Measurements from ENCODE around the gene PABPN1L. TPM values are rescaled to one million over a fixed set of nuclear protein-coding genes. Genes with fewer than 3 reads are reported as not detected.

PABPN1L gene
- total and polyA plus RNA-seq, 2 of the 13 experiments (the other 11 are each of a cell fraction or from before 2014, with no cell fraction given) = not detected

DNA sequence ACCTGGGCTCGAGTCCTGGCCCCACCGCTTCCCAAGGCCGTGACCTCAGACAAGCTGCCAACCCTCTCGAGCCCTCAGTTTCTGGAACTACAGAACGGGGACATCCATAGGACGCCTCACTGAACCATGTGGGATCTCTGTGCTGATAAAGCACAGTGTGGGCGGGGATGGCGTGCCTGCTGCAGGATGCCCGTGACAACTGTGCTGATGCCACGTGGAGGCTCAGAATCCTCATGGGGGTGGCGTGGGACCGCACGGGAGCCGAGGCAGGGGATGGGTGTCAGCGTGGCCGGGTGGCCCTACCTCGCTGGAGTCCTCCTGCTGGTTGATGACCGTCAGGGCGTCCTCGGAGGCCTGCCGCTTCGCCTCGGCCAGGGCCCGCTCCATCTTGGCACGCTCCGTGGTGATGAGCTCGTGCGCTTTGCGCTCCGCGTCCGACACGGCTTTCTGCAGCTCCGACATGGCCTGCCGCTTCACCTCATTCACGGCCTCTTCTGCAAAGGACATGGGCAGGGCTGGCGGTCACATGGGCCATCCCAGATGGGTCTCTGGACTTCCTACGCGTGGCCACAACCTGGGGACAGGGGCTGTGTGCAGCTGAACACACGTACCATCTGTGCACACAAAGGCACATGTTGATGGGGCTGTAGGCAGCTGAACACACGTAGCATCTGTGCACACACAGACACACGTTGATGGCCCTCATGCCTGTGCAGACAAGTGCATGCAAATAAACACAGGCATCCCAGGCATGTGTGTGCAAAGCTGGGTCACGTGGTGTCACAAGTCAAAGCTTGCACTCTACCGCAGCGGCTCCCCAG lies 12.7 kb upstream of the PABPN1L start (continued):
- TF ChIP-seq, protein P1, sequence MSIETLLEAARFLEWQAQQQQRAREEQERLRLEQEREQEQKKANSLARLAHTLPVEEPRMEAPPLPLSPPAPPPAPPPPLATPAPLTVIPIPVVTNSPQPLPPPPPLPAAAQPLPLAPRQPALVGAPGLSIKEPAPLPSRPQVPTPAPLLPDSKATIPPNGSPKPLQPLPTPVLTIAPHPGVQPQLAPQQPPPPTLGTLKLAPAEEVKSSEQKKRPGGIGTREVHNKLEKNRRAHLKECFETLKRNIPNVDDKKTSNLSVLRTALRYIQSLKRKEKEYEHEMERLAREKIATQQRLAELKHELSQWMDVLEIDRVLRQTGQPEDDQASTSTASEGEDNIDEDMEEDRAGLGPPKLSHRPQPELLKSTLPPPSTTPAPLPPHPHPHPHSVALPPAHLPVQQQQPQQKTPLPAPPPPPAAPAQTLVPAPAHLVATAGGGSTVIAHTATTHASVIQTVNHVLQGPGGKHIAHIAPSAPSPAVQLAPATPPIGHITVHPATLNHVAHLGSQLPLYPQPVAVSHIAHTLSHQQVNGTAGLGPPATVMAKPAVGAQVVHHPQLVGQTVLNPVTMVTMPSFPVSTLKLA (IDR thresholded peaks at IDR 0.05) = peak; percentile 97

DNA sequence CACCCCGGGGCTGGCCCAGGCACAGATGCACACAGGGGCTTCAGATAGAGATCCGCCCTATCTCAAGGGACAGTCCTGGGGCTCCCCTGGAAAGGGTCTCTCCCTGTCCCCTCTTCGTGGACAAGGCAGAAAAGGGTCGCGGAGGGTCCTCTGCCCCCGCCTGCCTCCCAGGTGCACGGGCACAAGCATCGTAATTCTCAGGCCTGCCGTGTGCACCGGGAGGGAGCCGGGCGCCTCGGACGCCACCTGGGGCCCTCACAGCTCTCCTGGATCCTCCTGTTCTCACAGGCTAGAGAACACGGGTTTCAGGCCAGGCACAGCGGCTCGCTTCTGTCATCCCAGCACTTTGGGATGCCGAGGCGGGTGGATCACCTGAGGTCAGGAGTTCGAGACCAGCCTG lies 11.9 kb upstream of the PABPN1L start:
- Histone ChIP-seq H3K9ac (ENCODE audit: insufficient read depth, low read depth, low read length) (no peak overlapping the region), H4K20me1 (ENCODE audit: insufficient read depth, low read length) (peaks cover 7% of the 10 kb centered on the region; the same call in 1 of the 2 replicates), H3K27me3 (ENCODE audit: control insufficient read depth in 1 of 2, insufficient read depth in 2 of 2, low read length in 2 of 2) (peaks cover 42 to 96% of the 10 kb centered on the region in 2 experiments), H3K4me3 (replicated peaks in 1 of 3; ENCODE audit: insufficient read depth in 1 of 3, low read depth in 2 of 3, low read length in 3 of 3) (no peak overlapping the region), H3K4me1 (ENCODE audit: insufficient read depth, low read length) (peaks cover 24% of the 10 kb centered on the region), H3K9me3 (ENCODE audit: low read length) (no peaks in the 10 kb centered on the region), H3K27ac (ENCODE audit: extremely low read length, insufficient read depth, low read length) (no peak overlapping the region), H2AFZ (ENCODE audit: low read length) (no peak overlapping the region), H3K36me3 (replicated peaks in 1 of 2; ENCODE audit: control insufficient read depth in 1 of 2, insufficient read depth in 2 of 2, low read length in 2 of 2) (no peaks in the 10 kb centered on the region), H3K79me2 (ENCODE audit: insufficient read depth, low read length) (no peaks in the 10 kb centered on the region), H3K4me2 (ENCODE audit: low read depth, low read length) (no peak overlapping the region)
- no peak for ATAC-seq
- no TSS peak for BruUV-seq (replicated peaks)
- DNase-seq (ENCODE audit: low spot score) = no peak
- ChIA-PET CTCF (ENCODE audit: low intra/inter-chr PET ratio, low total read pairs) (no interaction called here), POLR2A (no interaction called here)
- 25% methylated on average over 6 of the region's 20 CpGs for WGBS (ENCODE audit: low lambda C conversion rate)
- in situ Hi-C loops (cut with HindIII; ENCODE audit: extremely low pct_ligation_motif_present, low pct_unique_long_range_greater_than_20kb) (no loop called here), intact Hi-C loops (cut with micrococcal nuclease; ENCODE audit: unreplicated experiment) (no loop called here)
- FAIRE-seq = no peak
- no peak for TF ChIP-seq FOXO1 (CRISPR knock-in tag; IDR thresholded peaks at IDR 0.05)
- TF ChIP-seq TAF1 (CRISPR knock-in tag; IDR thresholded peaks at IDR 0.05) = no peak
- no peak for TF ChIP-seq ZNF446 (CRISPR knock-in tag; IDR thresholded peaks at IDR 0.05)
- TF ChIP-seq ZC3H13 (CRISPR knock-in tag; IDR thresholded peaks at IDR 0.05) = no peak
- TF ChIP-seq SMAD1 (CRISPR knock-in tag; IDR thresholded peaks at IDR 0.05; ENCODE audit: borderline replicate concordance, low read depth) = no peak
- TF ChIP-seq ZNF350 (CRISPR knock-in tag; IDR thresholded peaks at IDR 0.05; ENCODE audit: borderline replicate concordance, low read depth) = no peak
- TF ChIP-seq RARG (CRISPR knock-in tag; IDR thresholded peaks at IDR 0.05; ENCODE audit: low read depth) = no peak
- TF ChIP-seq, protein P2, sequence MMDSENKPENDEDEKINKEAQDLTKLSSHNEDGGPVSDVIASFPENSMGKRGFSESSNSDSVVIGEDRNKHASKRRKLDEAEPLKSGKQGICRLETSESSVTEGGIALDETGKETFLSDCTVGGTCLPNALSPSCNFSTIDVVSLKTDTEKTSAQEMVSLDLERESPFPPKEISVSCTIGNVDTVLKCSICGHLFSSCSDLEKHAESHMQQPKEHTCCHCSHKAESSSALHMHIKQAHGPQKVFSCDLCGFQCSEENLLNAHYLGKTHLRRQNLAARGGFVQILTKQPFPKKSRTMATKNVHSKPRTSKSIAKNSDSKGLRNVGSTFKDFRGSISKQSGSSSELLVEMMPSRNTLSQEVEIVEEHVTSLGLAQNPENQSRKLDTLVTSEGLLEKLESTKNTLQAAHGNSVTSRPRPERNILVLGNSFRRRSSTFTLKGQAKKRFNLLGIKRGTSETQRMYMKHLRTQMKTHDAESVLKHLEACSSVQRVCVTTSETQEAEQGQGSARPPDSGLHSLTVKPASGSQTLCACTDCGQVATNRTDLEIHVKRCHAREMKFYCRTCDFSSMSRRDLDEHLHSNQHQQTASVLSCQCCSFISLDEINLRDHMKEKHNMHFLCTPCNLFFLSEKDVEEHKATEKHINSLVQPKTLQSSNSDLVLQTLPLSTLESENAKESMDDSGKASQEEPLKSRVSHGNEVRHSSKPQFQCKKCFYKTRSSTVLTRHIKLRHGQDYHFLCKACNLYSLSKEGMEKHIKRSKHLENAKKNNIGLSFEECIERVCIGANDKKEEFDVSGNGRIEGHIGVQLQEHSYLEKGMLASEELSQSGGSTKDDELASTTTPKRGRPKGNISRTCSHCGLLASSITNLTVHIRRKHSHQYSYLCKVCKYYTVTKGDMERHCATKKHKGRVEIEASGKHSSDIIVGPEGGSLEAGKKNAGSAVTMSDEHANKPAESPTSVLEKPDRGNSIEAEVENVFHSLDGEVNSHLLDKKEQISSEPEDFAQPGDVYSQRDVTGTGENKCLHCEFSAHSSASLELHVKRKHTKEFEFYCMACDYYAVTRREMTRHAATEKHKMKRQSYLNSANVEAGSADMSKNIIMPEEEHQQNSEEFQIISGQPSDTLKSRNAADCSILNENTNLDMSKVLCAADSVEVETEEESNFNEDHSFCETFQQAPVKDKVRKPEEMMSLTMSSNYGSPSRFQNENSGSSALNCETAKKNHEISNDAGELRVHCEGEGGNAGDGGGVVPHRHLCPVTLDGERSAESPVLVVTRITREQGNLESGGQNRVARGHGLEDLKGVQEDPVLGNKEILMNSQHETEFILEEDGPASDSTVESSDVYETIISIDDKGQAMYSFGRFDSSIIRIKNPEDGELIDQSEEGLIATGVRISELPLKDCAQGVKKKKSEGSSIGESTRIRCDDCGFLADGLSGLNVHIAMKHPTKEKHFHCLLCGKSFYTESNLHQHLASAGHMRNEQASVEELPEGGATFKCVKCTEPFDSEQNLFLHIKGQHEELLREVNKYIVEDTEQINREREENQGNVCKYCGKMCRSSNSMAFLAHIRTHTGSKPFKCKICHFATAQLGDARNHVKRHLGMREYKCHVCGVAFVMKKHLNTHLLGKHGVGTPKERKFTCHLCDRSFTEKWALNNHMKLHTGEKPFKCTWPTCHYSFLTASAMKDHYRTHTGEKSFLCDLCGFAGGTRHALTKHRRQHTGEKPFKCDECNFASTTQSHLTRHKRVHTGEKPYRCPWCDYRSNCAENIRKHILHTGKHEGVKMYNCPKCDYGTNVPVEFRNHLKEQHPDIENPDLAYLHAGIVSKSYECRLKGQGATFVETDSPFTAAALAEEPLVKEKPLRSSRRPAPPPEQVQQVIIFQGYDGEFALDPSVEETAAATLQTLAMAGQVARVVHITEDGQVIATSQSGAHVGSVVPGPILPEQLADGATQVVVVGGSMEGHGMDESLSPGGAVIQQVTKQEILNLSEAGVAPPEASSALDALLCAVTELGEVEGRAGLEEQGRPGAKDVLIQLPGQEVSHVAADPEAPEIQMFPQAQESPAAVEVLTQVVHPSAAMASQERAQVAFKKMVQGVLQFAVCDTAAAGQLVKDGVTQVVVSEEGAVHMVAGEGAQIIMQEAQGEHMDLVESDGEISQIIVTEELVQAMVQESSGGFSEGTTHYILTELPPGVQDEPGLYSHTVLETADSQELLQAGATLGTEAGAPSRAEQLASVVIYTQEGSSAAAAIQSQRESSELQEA (CRISPR knock-in tag; IDR thresholded peaks at IDR 0.05; ENCODE audit: not compliant biosample characterization) = no peak
- TF ChIP-seq NFKB2 (CRISPR knock-in tag; IDR thresholded peaks at IDR 0.05; ENCODE audit: borderline replicate concordance) = no peak
- no peak for TF ChIP-seq FLYWCH1 (CRISPR knock-in tag; IDR thresholded peaks at IDR 0.05)
- no peak for TF ChIP-seq ZNF232 (CRISPR knock-in tag; IDR thresholded peaks at IDR 0.05; ENCODE audit: borderline replicate concordance)
- TF ChIP-seq ZBTB7B (CRISPR knock-in tag; IDR thresholded peaks at IDR 0.05) = no peak
- no peak for TF ChIP-seq MIXL1 (CRISPR knock-in tag; IDR thresholded peaks at IDR 0.05)

Measured in HepG2 (cell line).